CD4-positive, alpha-beta T cell (primary cell): ENCODE data around the gene DOCK8. TPM values are rescaled to one million over a fixed set of nuclear protein-coding genes. Genes with fewer than 3 reads are reported as not detected.
A peak's percentile ranks its signal among the peaks of the same experiment; 100 is the strongest.

Source experiments
- ATAC-seq: fragments of 200-7000 bp; cut with Tn5 transposase; one replicate; pipeline ENCODE4 v1.10.0; 2022; ENCODE audit warnings: mild to moderate bottlenecking; ENCODE audit not compliant: poor library complexity
- CTCF ChIA-PET: fragments of 350-600 bp; sonication (Branson Sonifier 250); formaldehyde crosslinking; loops from one replicate; lab custom pipeline; 2021; ENCODE audit warnings: antibody characterized with exemption, inconsistent platforms; lab: Charles Lee
- POLR2A ChIA-PET: fragments of 350-600 bp; sonication (Branson Sonifier 250); formaldehyde crosslinking; loops from one replicate; lab custom pipeline; 2021; ENCODE audit warnings: antibody characterized with exemption, inconsistent platforms; lab: Charles Lee
- DNase-seq, 14 experiments: peaks; one replicate each; pipeline ENCODE4 v3.0.0-alpha.2; 2013 to 2020; ENCODE audit warnings: mixed read lengths in 2 of 14
- H3K27ac ChIP-seq, 2 donors: one replicate each; pipeline versions ENCODE4 v1.5.1 to v1.7.0; 2013; ENCODE audit warnings: low read length in 2 of 2, low read depth in 1 of 2, mild to moderate bottlenecking in 1 of 2
- H3K27me3 ChIP-seq, 2 experiments: 1 replicate in 1 of 2; 2 replicates in 1 of 2; pipeline versions ENCODE4 v1.6.1 to v1.7.0; 2013; ENCODE audit warnings: low read length in 2 of 2, control low read depth in 1 of 2, mild to moderate bottlenecking in 1 of 2, moderate library complexity in 1 of 2; ENCODE audit not compliant: insufficient read depth in 2 of 2, control insufficient read depth in 1 of 2
- H3K36me3 ChIP-seq: one replicate; pipeline ENCODE4 v1.6.1; 2013; ENCODE audit warnings: low read length, control low read depth; ENCODE audit not compliant: insufficient read depth
- H3K4me1 ChIP-seq: one replicate; pipeline ENCODE4 v1.6.1; 2013; ENCODE audit warnings: low read length, control low read depth; ENCODE audit not compliant: insufficient read depth
- H3K4me3 ChIP-seq: one replicate; pipeline ENCODE4 v1.5.1; 2013; ENCODE audit warnings: mild to moderate bottlenecking, low read length, moderate library complexity
- H3K9me3 ChIP-seq, 2 experiments: 1 replicate in 1 of 2; 2 replicates in 1 of 2; pipeline versions ENCODE4 v1.6.1 to v1.7.0; 2013; ENCODE audit warnings: low read length in 2 of 2, mild to moderate bottlenecking in 2 of 2, control low read depth in 1 of 2, moderate library complexity in 1 of 2; ENCODE audit not compliant: control insufficient read depth in 1 of 2, insufficient read depth in 1 of 2
- H3K27ac Mint-ChIP-seq: one replicate; pipeline ENCODE4 v1.8.0; 2020; ENCODE audit warnings: mixed read lengths
- H3K27me3 Mint-ChIP-seq: one replicate; pipeline ENCODE4 v1.8.0; 2021; ENCODE audit warnings: mixed read lengths
- H3K36me3 Mint-ChIP-seq: one replicate; pipeline ENCODE4 v1.8.0; 2021; ENCODE audit warnings: low read depth, mixed read lengths
- H3K4me1 Mint-ChIP-seq: one replicate; pipeline ENCODE4 v1.8.0; 2021; ENCODE audit warnings: low read depth, mixed read lengths
- H3K4me3 Mint-ChIP-seq: one replicate; pipeline ENCODE4 v1.8.0; 2020; ENCODE audit warnings: mild to moderate bottlenecking, mixed read lengths
- H3K9me3 Mint-ChIP-seq: one replicate; pipeline ENCODE4 v1.8.0; 2020; ENCODE audit warnings: mixed read lengths
- intact Hi-C, 2 experiments: fragments of 100-400 bp; cut with DNase I in 1 of 2; cut with micrococcal nuclease in 1 of 2; formaldehyde crosslinking; loops; one replicate each; pipeline versions ENCODE4 v1.15.1 to v1.9.0; 2023 to 2025; cut with DNase I, micrococcal nuclease
- total RNA-seq, 174 experiments: library from RNA in 2 of 174; stranded (reverse) in 2 of 174; gene quantifications; one replicate each; pipeline ENCODE4 v1.2.3 and lab custom pipeline; 2021 to 2026
- TF ChIP-seq, protein P1 (sequence below): fragments of 200-600 bp; IDR thresholded peaks from one replicate; pipeline ENCODE4 v1.8.0; 2022; ENCODE audit warnings: antibody characterized with exemption, mild to moderate bottlenecking

The DOCK8 gene
- total RNA-seq, 2 experiments from 2014 or later: 123 to 126 TPM

DNA sequence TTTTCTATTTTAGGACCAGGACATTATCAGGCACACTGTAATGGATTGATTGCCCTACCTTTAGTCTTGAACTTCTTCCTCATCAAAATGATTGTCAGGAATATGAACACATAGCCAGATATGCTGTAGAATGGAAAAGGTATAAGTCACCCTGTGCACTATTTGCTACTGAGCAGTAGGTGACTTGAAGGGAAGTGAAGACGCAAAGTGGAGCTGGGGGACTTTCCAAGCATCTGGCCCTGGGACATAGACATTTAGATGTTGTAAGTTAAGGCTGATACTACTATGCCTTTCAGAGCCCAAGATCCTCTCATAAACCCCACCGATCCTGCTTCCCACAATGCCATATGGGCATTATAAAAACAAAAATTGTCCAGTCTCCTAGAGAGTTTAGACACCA is 174.5 kb downstream of the DOCK8 start:
- TF ChIP-seq, protein P1, sequence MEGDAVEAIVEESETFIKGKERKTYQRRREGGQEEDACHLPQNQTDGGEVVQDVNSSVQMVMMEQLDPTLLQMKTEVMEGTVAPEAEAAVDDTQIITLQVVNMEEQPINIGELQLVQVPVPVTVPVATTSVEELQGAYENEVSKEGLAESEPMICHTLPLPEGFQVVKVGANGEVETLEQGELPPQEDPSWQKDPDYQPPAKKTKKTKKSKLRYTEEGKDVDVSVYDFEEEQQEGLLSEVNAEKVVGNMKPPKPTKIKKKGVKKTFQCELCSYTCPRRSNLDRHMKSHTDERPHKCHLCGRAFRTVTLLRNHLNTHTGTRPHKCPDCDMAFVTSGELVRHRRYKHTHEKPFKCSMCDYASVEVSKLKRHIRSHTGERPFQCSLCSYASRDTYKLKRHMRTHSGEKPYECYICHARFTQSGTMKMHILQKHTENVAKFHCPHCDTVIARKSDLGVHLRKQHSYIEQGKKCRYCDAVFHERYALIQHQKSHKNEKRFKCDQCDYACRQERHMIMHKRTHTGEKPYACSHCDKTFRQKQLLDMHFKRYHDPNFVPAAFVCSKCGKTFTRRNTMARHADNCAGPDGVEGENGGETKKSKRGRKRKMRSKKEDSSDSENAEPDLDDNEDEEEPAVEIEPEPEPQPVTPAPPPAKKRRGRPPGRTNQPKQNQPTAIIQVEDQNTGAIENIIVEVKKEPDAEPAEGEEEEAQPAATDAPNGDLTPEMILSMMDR: no peak
- Histone ChIP-seq H3K27me3 (no peaks in the 10 kb centered on the region), H3K4me3 (no peak overlapping the region), H3K36me3 (peaks cover 92% of the 10 kb centered on the region), H3K9me3 (no peaks in the 10 kb centered on the region), H3K4me1 (no peaks in the 10 kb centered on the region), H3K27ac (no peak overlapping the region)
- Mint-ChIP-seq H3K4me3 (no peak overlapping the region), H3K4me1 (no peaks in the 10 kb centered on the region), H3K27me3 (no peaks in the 10 kb centered on the region), H3K27ac (no peak overlapping the region), H3K9me3 (no peaks in the 10 kb centered on the region), H3K36me3 (peaks cover 96% of the 10 kb centered on the region)
- intact Hi-C loops: no loop called here
- DNase-seq (no peak), ATAC-seq (no peak)
- ChIA-PET POLR2A (no interaction called here), CTCF (no interaction called here)

DNA sequence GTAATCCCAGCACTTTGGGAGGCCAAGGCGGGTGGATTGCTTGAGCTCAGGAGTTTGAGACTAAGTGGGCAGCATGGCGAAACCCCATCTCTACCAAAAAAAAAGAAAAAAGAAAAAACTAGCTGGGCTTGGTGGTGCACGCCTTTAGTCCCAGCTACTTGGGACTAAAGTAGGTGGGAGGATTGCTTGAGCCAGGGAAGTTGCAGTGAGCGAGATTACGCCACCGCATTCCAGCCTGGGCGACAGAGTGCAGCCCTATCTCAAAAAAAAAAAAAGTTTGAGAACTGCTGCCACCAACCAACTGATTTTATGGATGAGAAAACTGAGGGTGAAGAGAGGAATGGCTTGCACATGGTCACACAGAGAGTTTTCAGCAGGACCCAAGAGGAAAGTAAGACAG is 175.1 kb downstream of the DOCK8 start:
- POLR2A ChIA-PET: no interaction called here

GRCh38 chr9:392077-392804 is 177.6 kb downstream of the DOCK8 start:
- no peaks in the 10 kb centered on the region for H3K4me1 Mint-ChIP-seq
- POLR2A ChIA-PET: no interaction called here
- ATAC-seq: no peak

More for the DNA sequence above, 175.1 kb downstream of the DOCK8 start:
- H3K27me3 Mint-ChIP-seq: no peaks in the 10 kb centered on the region
- H3K4me3 ChIP-seq: no peak overlapping the region
- H3K9me3 ChIP-seq: no peaks in the 10 kb centered on the region
- H3K36me3 ChIP-seq: peaks cover 93% of the 10 kb centered on the region
- H3K4me3 Mint-ChIP-seq: no peak overlapping the region
- intact Hi-C loops: no loop called here
- H3K4me1 ChIP-seq: no peaks in the 10 kb centered on the region
- ATAC-seq (no peak), DNase-seq (no peak)
- no peaks in the 10 kb centered on the region for H3K9me3 Mint-ChIP-seq
- H3K27me3 ChIP-seq: no peaks in the 10 kb centered on the region
- H3K36me3 Mint-ChIP-seq: peaks cover 99% of the 10 kb centered on the region
- H3K4me1 Mint-ChIP-seq: no peaks in the 10 kb centered on the region
- TF ChIP-seq, protein P1: no peak
- no peak overlapping the region for H3K27ac ChIP-seq
- CTCF ChIA-PET: no interaction called here
- peak overlapping the region; percentile 43 for H3K27ac Mint-ChIP-seq

More at GRCh38 chr9:392077-392804, 177.6 kb downstream of the DOCK8 start:
- Mint-ChIP-seq H3K27ac (peak overlapping the region; percentile 42), H3K4me3 (no peak overlapping the region), H3K9me3 (no peaks in the 10 kb centered on the region), H3K27me3 (no peaks in the 10 kb centered on the region), H3K36me3 (peaks cover 98% of the 10 kb centered on the region)
- H3K4me1 ChIP-seq: no peaks in the 10 kb centered on the region
- peaks cover 95% of the 10 kb centered on the region for H3K36me3 ChIP-seq
- intact Hi-C loops: no loop called here
- H3K27me3 ChIP-seq: no peaks in the 10 kb centered on the region
- no peak for DNase-seq
- CTCF ChIA-PET: no interaction called here
- TF ChIP-seq, protein P1: no peak
- H3K27ac ChIP-seq: no peak overlapping the region
- H3K4me3 ChIP-seq: no peak overlapping the region
- no peaks in the 10 kb centered on the region for H3K9me3 ChIP-seq
